Fibroblast of lung (primary cell): Measurements from ENCODE around the gene STXBP5.

Experiments used
- CTCF ChIP-seq, 2 donors: IDR thresholded peaks in 1 of 2; conservative IDR thresholded peaks in 1 of 2; 1 replicate in 1 of 2; 2 replicates in 1 of 2; pipeline ENCODE4 v1.5.1; 2011 to 2012; ENCODE audit warnings: low read length in 2 of 2, control low read depth in 1 of 2, inconsistent platforms in 1 of 2, low read depth in 1 of 2, mild to moderate bottlenecking in 1 of 2
- EZH2 ChIP-seq: IDR thresholded peaks from 2 replicates; pipeline ENCODE4 v1.5.1; 2012; ENCODE audit warnings: low read length, control low read depth, mild to moderate bottlenecking; ENCODE audit errors: missing control alignments

- TF ChIP-seq CTCF (conservative IDR thresholded peaks at IDR 0.05 in 1 of 2, IDR thresholded peaks at IDR 0.05 in 1 of 2; ENCODE audit: low read depth in 1 of 2, low read length in 2 of 2) (no peak), EZH2 (no peak)
These were observed 44.6 kb downstream of the STXBP5 start for GRCh38 chr6:147248859-147249258.
